Ovary (tissue), 3 donors: ENCODE measurements around the gene RBM45.

ENCODE experiments used
- EP300 ChIP-seq: sonication (generic); formaldehyde crosslinking; IDR thresholded peaks from one replicate; pipeline ENCODE4 v1.6.1; 2017; ENCODE audit warnings: antibody characterized with exemption
- POLR2A ChIP-seq: fragments of 450-650 bp; IDR thresholded peaks from one replicate; pipeline ENCODE4 v1.6.1; 2017; ENCODE audit warnings: antibody characterized with exemption, mild to moderate bottlenecking, moderate library complexity
- TF ChIP-seq, protein P1 (sequence below), 3 donors: fragments of 450-650 bp in 2 of 3; fragments of 200-600 bp in 1 of 3; IDR thresholded peaks; one replicate each; pipeline versions ENCODE4 v1.5.1 to v1.8.0; 2016 to 2022; ENCODE audit warnings: antibody characterized with exemption in 3 of 3, mild to moderate bottlenecking in 1 of 3
- donor health status: DM: no; HTN: no; CAD: no.

- TF ChIP-seq POLR2A, result no peak
- TF ChIP-seq, protein P1, sequence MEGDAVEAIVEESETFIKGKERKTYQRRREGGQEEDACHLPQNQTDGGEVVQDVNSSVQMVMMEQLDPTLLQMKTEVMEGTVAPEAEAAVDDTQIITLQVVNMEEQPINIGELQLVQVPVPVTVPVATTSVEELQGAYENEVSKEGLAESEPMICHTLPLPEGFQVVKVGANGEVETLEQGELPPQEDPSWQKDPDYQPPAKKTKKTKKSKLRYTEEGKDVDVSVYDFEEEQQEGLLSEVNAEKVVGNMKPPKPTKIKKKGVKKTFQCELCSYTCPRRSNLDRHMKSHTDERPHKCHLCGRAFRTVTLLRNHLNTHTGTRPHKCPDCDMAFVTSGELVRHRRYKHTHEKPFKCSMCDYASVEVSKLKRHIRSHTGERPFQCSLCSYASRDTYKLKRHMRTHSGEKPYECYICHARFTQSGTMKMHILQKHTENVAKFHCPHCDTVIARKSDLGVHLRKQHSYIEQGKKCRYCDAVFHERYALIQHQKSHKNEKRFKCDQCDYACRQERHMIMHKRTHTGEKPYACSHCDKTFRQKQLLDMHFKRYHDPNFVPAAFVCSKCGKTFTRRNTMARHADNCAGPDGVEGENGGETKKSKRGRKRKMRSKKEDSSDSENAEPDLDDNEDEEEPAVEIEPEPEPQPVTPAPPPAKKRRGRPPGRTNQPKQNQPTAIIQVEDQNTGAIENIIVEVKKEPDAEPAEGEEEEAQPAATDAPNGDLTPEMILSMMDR (IDR thresholded peaks at IDR 0.05), result no peak
- TF ChIP-seq EP300, result no peak
Observed at GRCh38 chr2:178088774-178089270, 23.4 kb upstream of the RBM45 start.
